Loucy (cell line): ENCODE results near the gene KIF4A.
A peak's percentile ranks its signal among the peaks of the same experiment; 100 is the strongest.

Experiments used
- H2AFZ ChIP-seq: fragments of 200-600 bp; sonication (generic); 2 replicates; pipeline ENCODE4 v1.6.0; 2016; ENCODE audit warnings: antibody characterized with exemption, mild to moderate bottlenecking, low read length, moderate library complexity
- H3F3A ChIP-seq: fragments of 200-600 bp; 2 replicates; pipeline ENCODE4 v1.6.0; 2016; ENCODE audit warnings: antibody characterized with exemption, low read depth, mild to moderate bottlenecking
- H3K27me3 ChIP-seq: fragments of 200-600 bp; sonication (generic); 2 replicates; pipeline ENCODE4 v1.6.1; 2014; ENCODE audit warnings: low read length, mild to moderate bottlenecking; ENCODE audit not compliant: insufficient read depth, poor library complexity, severe bottlenecking
- H3K36me3 ChIP-seq: fragments of 200-600 bp; sonication (generic); 2 replicates; pipeline ENCODE4 v1.6.1; 2016; ENCODE audit warnings: low read length; ENCODE audit not compliant: insufficient read depth
- H3K4me1 ChIP-seq: fragments of 200-600 bp; sonication (generic); 2 replicates; pipeline ENCODE4 v1.5.1; 2014; ENCODE audit warnings: low read length, mild to moderate bottlenecking; ENCODE audit not compliant: insufficient read depth, poor library complexity, severe bottlenecking
- H3K4me2 ChIP-seq: fragments of 200-600 bp; sonication (generic); 2 replicates; pipeline ENCODE4 v1.6.0; 2014; ENCODE audit warnings: antibody characterized with exemption, low read length, low read depth, mild to moderate bottlenecking; ENCODE audit not compliant: poor library complexity, severe bottlenecking
- H3K4me3 ChIP-seq: fragments of 200-600 bp; sonication (generic); 2 replicates; pipeline ENCODE4 v1.5.1; 2014; ENCODE audit warnings: low read length, mild to moderate bottlenecking, mixed read lengths; ENCODE audit not compliant: poor library complexity, severe bottlenecking
- H3K79me2 ChIP-seq: fragments of 200-600 bp; sonication (generic); 2 replicates; pipeline ENCODE4 v1.6.1; 2014; ENCODE audit warnings: low read length; ENCODE audit not compliant: insufficient read depth
- H3K9ac ChIP-seq: fragments of 200-600 bp; sonication (generic); 2 replicates; pipeline ENCODE4 v1.6.0; 2014; ENCODE audit warnings: mild to moderate bottlenecking, low read depth, low read length, moderate library complexity; ENCODE audit not compliant: poor library complexity, severe bottlenecking
- H3K9me2 ChIP-seq: fragments of 200-600 bp; sonication (generic); replicated peaks from 2 replicates; pipeline ENCODE4 v1.6.1; 2016; ENCODE audit warnings: low read depth, low read length, mixed read lengths
- H3K9me3 ChIP-seq: fragments of 200-600 bp; sonication (generic); 2 replicates; pipeline ENCODE4 v1.6.1; 2014; ENCODE audit warnings: mild to moderate bottlenecking, antibody characterized with exemption, low read length, low read depth; ENCODE audit not compliant: insufficient read depth
- H4K20me1 ChIP-seq: fragments of 200-600 bp; sonication (generic); 2 replicates; pipeline ENCODE4 v1.6.0; 2014; ENCODE audit warnings: antibody characterized with exemption, low read length, mild to moderate bottlenecking; ENCODE audit not compliant: insufficient read depth, poor library complexity, severe bottlenecking
- CTCF ChIP-seq: fragments of 200-600 bp; sonication (generic); conservative IDR thresholded peaks from 2 replicates; pipeline ENCODE4 v1.5.1; 2014; ENCODE audit warnings: mild to moderate bottlenecking, antibody characterized with exemption, low read length
- EZH2phosphoT487 ChIP-seq: fragments of 200-600 bp; IDR thresholded peaks from 2 replicates; pipeline ENCODE4 v1.6.1; 2018; ENCODE audit warnings: antibody characterized with exemption, mild to moderate bottlenecking, moderate library complexity, borderline replicate concordance

Gene KIF4A

GRCh38 chrX:70434914-70435586 lies 145.1 kb downstream of the KIF4A start:
- Histone ChIP-seq H3K36me3 (no peaks in the 10 kb centered on the region), H3K4me1 (peaks cover 14% of the 10 kb centered on the region), H3K4me3 (peak overlapping the region; percentile 86), H3K9me3 (no peaks in the 10 kb centered on the region), H3K27me3 (no peaks in the 10 kb centered on the region), H3F3A (no peaks in the 10 kb centered on the region), H3K4me2 (peak overlapping the region; percentile 80), H3K9me2 (no peaks in the 10 kb centered on the region), H3K79me2 (no peaks in the 10 kb centered on the region), H2AFZ (peak overlapping the region; percentile 97; the same call in 1 of the 2 replicates), H3K9ac (peak overlapping the region; percentile 48), H4K20me1 (no peaks in the 10 kb centered on the region)
- TF ChIP-seq CTCF (no peak), EZH2phosphoT487 (no peak)

GRCh38 chrX:70436343-70436742 lies 146.4 kb downstream of the KIF4A start:
- Histone ChIP-seq H3K4me1 (peaks cover 14% of the 10 kb centered on the region), H2AFZ (no peak overlapping the region), H3K9me3 (no peaks in the 10 kb centered on the region), H4K20me1 (no peaks in the 10 kb centered on the region), H3K36me3 (no peaks in the 10 kb centered on the region), H3K79me2 (no peaks in the 10 kb centered on the region), H3K9ac (no peak overlapping the region), H3K27me3 (no peaks in the 10 kb centered on the region), H3F3A (no peaks in the 10 kb centered on the region), H3K4me2 (no peak overlapping the region), H3K9me2 (no peaks in the 10 kb centered on the region), H3K4me3 (no peak overlapping the region)
- TF ChIP-seq CTCF (peak; percentile 37), EZH2phosphoT487 (no peak)

- no peak overlapping the region for H3K4me2 ChIP-seq
Observed at GRCh38 chrX:70437011-70437410, 147.1 kb downstream of the KIF4A start.

More at GRCh38 chrX:70437011-70437410, 147.1 kb downstream of the KIF4A start:
- Histone ChIP-seq H3K36me3 (no peaks in the 10 kb centered on the region), H3K9me3 (no peaks in the 10 kb centered on the region), H3K9ac (no peak overlapping the region), H3F3A (no peaks in the 10 kb centered on the region), H4K20me1 (no peaks in the 10 kb centered on the region), H3K79me2 (no peaks in the 10 kb centered on the region), H2AFZ (no peak overlapping the region), H3K4me3 (no peak overlapping the region), H3K4me1 (peaks cover 14% of the 10 kb centered on the region), H3K9me2 (no peaks in the 10 kb centered on the region), H3K27me3 (no peaks in the 10 kb centered on the region)
- TF ChIP-seq EZH2phosphoT487 (no peak), CTCF (no peak)
